ENCODE results near the gene FOSB. TPM values are rescaled to one million over a fixed set of nuclear protein-coding genes. Genes with fewer than 3 reads are reported as not detected.

The FOSB gene
- total and polyA plus RNA-seq, 9 of the 15 experiments (the other 6 are each of a cell fraction or from before 2014, with no cell fraction given): 0.11 to 2.7 (median 0.73) TPM

- no peak for TF ChIP-seq KLF13 (tag; IDR thresholded peaks at IDR 0.05; ENCODE audit: borderline replicate concordance, low read depth)
- no peak for TF ChIP-seq ZBTB1 (CRISPR knock-in tag; IDR thresholded peaks at IDR 0.05; ENCODE audit: borderline replicate concordance, low read depth)
- TF ChIP-seq KAT7 (CRISPR knock-in tag; IDR thresholded peaks at IDR 0.05; ENCODE audit: borderline replicate concordance): no peak; the same call in 1 of the 2 replicates
- TF ChIP-seq FIP1L1 (IDR thresholded peaks at IDR 0.05; ENCODE audit: low read depth, low read length, poor library complexity, severe bottlenecking): no peak
- peak; percentile 93 for TF ChIP-seq PKNOX1 (IDR thresholded peaks at IDR 0.05)
- no peak for TF ChIP-seq SMARCA5 (IDR thresholded peaks at IDR 0.05)
- no peak for TF ChIP-seq JUNB (CRISPR knock-in tag; conservative IDR thresholded peaks at IDR 0.05)
- no peak for TF ChIP-seq EZH2 (IDR thresholded peaks at IDR 0.05; ENCODE audit: borderline replicate concordance, low read depth, low read length)
- TF ChIP-seq RHOXF2B (CRISPR knock-in tag; conservative IDR thresholded peaks at IDR 0.05): no peak
- no peak for TF ChIP-seq NUFIP1 (IDR thresholded peaks at IDR 0.05; ENCODE audit: partially characterized antibody)
- TF ChIP-seq CREB1 (IDR thresholded peaks at IDR 0.05): peak; percentile 93
- peak; percentile 80 for TF ChIP-seq CREB1 (CRISPR knock-in tag; IDR thresholded peaks at IDR 0.05)
- no peak for TF ChIP-seq NFATC3 (IDR thresholded peaks at IDR 0.05)
- peak; percentile 15; the same call in 1 of the 2 replicates for TF ChIP-seq SREBF1 (IDR thresholded peaks at IDR 0.05; ENCODE audit: borderline replicate concordance, low read depth, low read length)
- no peak for TF ChIP-seq MLX (CRISPR knock-in tag; conservative IDR thresholded peaks at IDR 0.05)
- no peak for TF ChIP-seq NEUROD1 (IDR thresholded peaks at IDR 0.05; ENCODE audit: borderline replicate concordance, low read depth, low read length, partially characterized antibody)
These were observed 24.9 kb upstream of the FOSB start (continued) for GRCh38 chr19:45442778-45443461.
